B cell (primary cell): ENCODE measurements around the gene USP36. TPM values are rescaled to one million over a fixed set of nuclear protein-coding genes. Genes with fewer than 3 reads are reported as not detected.

ENCODE experiments used
- ATAC-seq: fragments of 200-7000 bp; cut with Tn5 transposase; one replicate; pipeline ENCODE4 v1.10.0; 2021; ENCODE audit warnings: low read depth, mild to moderate bottlenecking, moderate number of reproducible peaks, moderate library complexity
- CTCF ChIA-PET: fragments of 350-600 bp; sonication (Branson Sonifier 250); formaldehyde crosslinking; loops from one replicate; lab custom pipeline; 2021; ENCODE audit warnings: antibody characterized with exemption, inconsistent platforms; lab: Charles Lee
- POLR2A ChIA-PET: fragments of 350-600 bp; sonication (Branson Sonifier 250); formaldehyde crosslinking; loops from one replicate; lab custom pipeline; 2021; ENCODE audit warnings: antibody characterized with exemption; lab: Charles Lee
- DNase-seq: peaks from one replicate; pipeline ENCODE4 v3.0.0; 2013
- H2AFZ ChIP-seq: 2 replicates; pipeline ENCODE4 v1.6.1; 2012; ENCODE audit warnings: mild to moderate bottlenecking, low read depth, low read length; ENCODE audit not compliant: insufficient read depth, poor library complexity, severe bottlenecking
- H3K27ac ChIP-seq, 2 donors: 1 replicate in 1 of 2; 2 replicates in 1 of 2; pipeline ENCODE4 v1.5.1; 2012 to 2013; ENCODE audit warnings: low read length in 2 of 2, mild to moderate bottlenecking in 2 of 2, moderate library complexity in 1 of 2
- H3K27me3 ChIP-seq, 4 experiments: fragments of 200-600 bp in 1 of 4; sonication (generic) in 1 of 4; replicated peaks in 1 of 4; 1 replicate in 2 of 4; 2 replicates in 2 of 4; pipeline versions ENCODE4 v1.6.1 to v1.7.0; 2013 to 2016; ENCODE audit warnings: low read length in 3 of 4, mild to moderate bottlenecking in 2 of 4, mixed read lengths in 1 of 4, moderate library complexity in 1 of 4; ENCODE audit not compliant: insufficient read depth in 4 of 4, control insufficient read depth in 3 of 4; ENCODE audit errors: control extremely low read depth in 1 of 4
- H3K36me3 ChIP-seq, 2 experiments: replicated peaks in 1 of 2; 1 replicate in 1 of 2; 2 replicates in 1 of 2; pipeline versions ENCODE4 v1.6.1 to v1.7.1; 2013; ENCODE audit warnings: low read length in 1 of 2; ENCODE audit not compliant: insufficient read depth in 2 of 2, control insufficient read depth in 1 of 2; ENCODE audit errors: control extremely low read depth in 1 of 2, extremely low read depth in 1 of 2
- H3K4me1 ChIP-seq, 2 donors: fragments of 200-600 bp in 1 of 2; sonication (generic) in 1 of 2; 1 replicate in 1 of 2; 2 replicates in 1 of 2; pipeline versions ENCODE4 v1.5.1 to v1.6.1; 2013 to 2017; ENCODE audit warnings: low read length in 2 of 2; ENCODE audit not compliant: control insufficient read depth in 2 of 2, insufficient read depth in 2 of 2
- H3K4me2 ChIP-seq: replicated peaks from 2 replicates; pipeline ENCODE3; 2012; ENCODE audit warnings: mild to moderate bottlenecking, low read depth, low read length; ENCODE audit not compliant: poor library complexity, severe bottlenecking
- H3K4me3 ChIP-seq, 5 experiments: fragments of 200-600 bp in 1 of 5; sonication (generic) in 1 of 5; 1 replicate in 3 of 5; 2 replicates in 2 of 5; pipeline versions ENCODE4 v1.5.1 to v1.7.0; 2011 to 2016; ENCODE audit warnings: low read length in 4 of 5, mild to moderate bottlenecking in 4 of 5, low read depth in 2 of 5, control low read depth in 1 of 5, moderate library complexity in 1 of 5; ENCODE audit not compliant: insufficient read depth in 1 of 5; ENCODE audit errors: control extremely low read depth in 1 of 5, extremely low read depth in 1 of 5
- H3K79me2 ChIP-seq: fragments of 200-600 bp; sonication (generic); one replicate; pipeline ENCODE4 v1.6.0; 2016; ENCODE audit warnings: low read length; ENCODE audit not compliant: control insufficient read depth, insufficient read depth
- H3K9ac ChIP-seq: fragments of 200-600 bp; sonication (generic); 2 replicates; pipeline ENCODE4 v1.6.1; 2017; ENCODE audit warnings: mild to moderate bottlenecking, low read length, moderate library complexity
- H3K9me3 ChIP-seq, 3 donors: one replicate each; pipeline versions ENCODE4 v1.6.1 to v1.7.1; 2013; ENCODE audit warnings: low read length in 2 of 3; ENCODE audit not compliant: control insufficient read depth in 2 of 3, insufficient read depth in 1 of 3; ENCODE audit errors: control extremely low read depth in 1 of 3
- H4K20me1 ChIP-seq: 2 replicates; pipeline ENCODE4 v1.6.0; 2012; ENCODE audit warnings: mild to moderate bottlenecking, low read length; ENCODE audit not compliant: insufficient read depth, control insufficient read depth, poor library complexity, severe bottlenecking
- H3K27ac Mint-ChIP-seq: one replicate; pipeline ENCODE4 v1.8.0; 2021; ENCODE audit warnings: mixed read lengths
- H3K27me3 Mint-ChIP-seq: one replicate; pipeline ENCODE4 v1.8.0; 2021; ENCODE audit warnings: mixed read lengths
- H3K4me1 Mint-ChIP-seq: one replicate; pipeline ENCODE4 v1.8.0; 2021; ENCODE audit warnings: mixed read lengths
- H3K4me3 Mint-ChIP-seq: one replicate; pipeline ENCODE4 v1.8.0; 2021; ENCODE audit warnings: mixed read lengths
- H3K9me3 Mint-ChIP-seq: one replicate; pipeline ENCODE4 v1.8.0; 2022; ENCODE audit warnings: mixed read lengths; ENCODE audit not compliant: insufficient read depth
- EZH2 ChIP-seq: IDR thresholded peaks from 2 replicates; pipeline ENCODE4 v1.6.1; 2012; ENCODE audit warnings: borderline replicate concordance, low read depth, mild to moderate bottlenecking, moderate library complexity, low read length; ENCODE audit not compliant: insufficient read depth, poor library complexity, severe bottlenecking
- WGBS: methylation state at CpG from one replicate; pipeline ENCODE4 v1.1.5; 2013; ENCODE audit warnings: missing lambda C conversion rate; ENCODE audit not compliant: insufficient coverage; 5-methylcytosine and 5-hydroxymethylcytosine counted together
- intact Hi-C: fragments of 100-400 bp; cut with micrococcal nuclease; formaldehyde crosslinking; loops from one replicate; pipeline ENCODE4 v1.10.0; 2022
- polyA plus RNA-seq: library from polyadenylated mRNA; depleted of rRNA; stranded (reverse); fragments of >200 nt; gene quantifications from 2 replicates; pipeline ENCODE4 v1.2.3, GENCODE V29; 2012
- total RNA-seq, 2 donors: library from RNA; stranded (reverse); fragments of 120-200 nt in 1 of 2; gene quantifications; 1 replicate in 1 of 2; 2 replicates in 1 of 2; pipeline versions ENCODE4 v1.2.3 to v1.2.4, GENCODE V29; 2013 to 2022
- TF ChIP-seq, protein P1 (sequence below): fragments of 200-600 bp; IDR thresholded peaks from one replicate; pipeline ENCODE4 v1.8.0; 2022; ENCODE audit warnings: antibody characterized with exemption, mild to moderate bottlenecking

Gene USP36
- total and polyA plus RNA-seq, 2 donors (not counting 1 experiment from before 2014, with no cell fraction given): 52.2 to 137 TPM

DNA sequence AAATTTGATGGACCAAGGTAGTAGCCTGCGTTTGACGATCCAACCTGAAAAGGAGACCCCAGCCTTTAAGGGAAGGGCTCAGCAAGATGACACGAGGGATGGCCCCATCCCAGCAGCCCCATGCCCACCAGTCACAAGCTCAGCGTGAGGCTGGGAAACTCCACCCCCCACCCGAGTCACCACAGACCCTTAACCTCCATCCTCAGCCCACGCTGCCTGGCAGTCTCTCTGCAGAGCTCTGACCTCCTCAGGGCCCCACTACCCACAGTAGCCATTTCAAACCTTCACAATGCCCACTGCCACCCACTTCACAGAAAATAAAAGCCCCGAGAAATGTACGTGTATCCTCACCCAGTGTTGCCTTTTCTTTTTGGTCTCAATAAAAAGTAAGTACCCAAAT, 18.7 kb downstream of the USP36 start:
- POLR2A ChIA-PET: no interaction called here
- Histone ChIP-seq H3K79me2 (peaks cover 32% of the 10 kb centered on the region), H2AFZ (no peak overlapping the region), H3K36me3 (peaks cover 7 to 87% of the 10 kb centered on the region in 2 experiments), H3K27me3 (no peaks in the 10 kb centered on the region), H3K4me1 (peaks cover 8 to 11% of the 10 kb centered on the region in 2 donors), H4K20me1 (peaks cover 30% of the 10 kb centered on the region), H3K27ac (no peak overlapping the region), H3K9ac (no peak overlapping the region), H3K9me3 (no peaks in the 10 kb centered on the region), H3K4me2 (no peak overlapping the region), H3K4me3 (no peak overlapping the region)
- WGBS: 96% methylated on average over 8 of the region's 8 CpGs
- CTCF ChIA-PET: no interaction called here
- no peak overlapping the region for H3K27ac Mint-ChIP-seq
- ATAC-seq: no peak
- H3K9me3 Mint-ChIP-seq: no peaks in the 10 kb centered on the region
- H3K4me3 Mint-ChIP-seq: no peak overlapping the region
- TF ChIP-seq EZH2: no peak
- TF ChIP-seq, protein P1, sequence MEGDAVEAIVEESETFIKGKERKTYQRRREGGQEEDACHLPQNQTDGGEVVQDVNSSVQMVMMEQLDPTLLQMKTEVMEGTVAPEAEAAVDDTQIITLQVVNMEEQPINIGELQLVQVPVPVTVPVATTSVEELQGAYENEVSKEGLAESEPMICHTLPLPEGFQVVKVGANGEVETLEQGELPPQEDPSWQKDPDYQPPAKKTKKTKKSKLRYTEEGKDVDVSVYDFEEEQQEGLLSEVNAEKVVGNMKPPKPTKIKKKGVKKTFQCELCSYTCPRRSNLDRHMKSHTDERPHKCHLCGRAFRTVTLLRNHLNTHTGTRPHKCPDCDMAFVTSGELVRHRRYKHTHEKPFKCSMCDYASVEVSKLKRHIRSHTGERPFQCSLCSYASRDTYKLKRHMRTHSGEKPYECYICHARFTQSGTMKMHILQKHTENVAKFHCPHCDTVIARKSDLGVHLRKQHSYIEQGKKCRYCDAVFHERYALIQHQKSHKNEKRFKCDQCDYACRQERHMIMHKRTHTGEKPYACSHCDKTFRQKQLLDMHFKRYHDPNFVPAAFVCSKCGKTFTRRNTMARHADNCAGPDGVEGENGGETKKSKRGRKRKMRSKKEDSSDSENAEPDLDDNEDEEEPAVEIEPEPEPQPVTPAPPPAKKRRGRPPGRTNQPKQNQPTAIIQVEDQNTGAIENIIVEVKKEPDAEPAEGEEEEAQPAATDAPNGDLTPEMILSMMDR: no peak
- no peak for DNase-seq
- H3K4me1 Mint-ChIP-seq: peaks cover 14% of the 10 kb centered on the region
- intact Hi-C loops: no loop called here
- H3K27me3 Mint-ChIP-seq: no peaks in the 10 kb centered on the region

DNA sequence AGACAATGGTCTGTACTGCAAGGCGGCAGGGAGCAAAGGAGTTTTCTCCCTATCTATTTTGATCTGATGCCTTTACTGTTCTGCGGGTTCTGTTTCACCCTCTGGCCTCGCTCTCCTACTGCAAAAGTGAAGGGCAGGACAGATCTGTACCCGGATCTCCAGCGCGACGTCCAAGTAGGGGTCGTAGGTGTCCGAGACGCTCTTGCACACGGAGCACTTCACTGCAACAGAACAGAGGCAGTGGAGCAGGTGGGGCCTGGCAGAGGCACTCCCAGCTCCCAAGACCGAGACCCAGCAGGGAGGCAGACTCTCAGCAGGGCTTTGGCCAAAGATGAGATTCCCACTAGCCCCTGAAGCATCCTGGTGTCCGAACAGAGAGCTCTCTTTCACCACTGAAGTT, 19.8 kb downstream of the USP36 start:
- no peak for TF ChIP-seq EZH2
- TF ChIP-seq, protein P1: no peak
- 95% methylated on average over 13 of the region's 13 CpGs for WGBS
- Mint-ChIP-seq H3K9me3 (no peaks in the 10 kb centered on the region), H3K27ac (no peak overlapping the region), H3K27me3 (no peaks in the 10 kb centered on the region), H3K4me1 (peaks cover 14% of the 10 kb centered on the region), H3K4me3 (no peak overlapping the region)
- Histone ChIP-seq H3K27me3 (no peaks in the 10 kb centered on the region), H3K27ac (no peak overlapping the region), H3K36me3 (peaks cover 7 to 84% of the 10 kb centered on the region in 2 experiments), H3K4me3 (no peak overlapping the region), H2AFZ (no peak overlapping the region), H3K9me3 (no peaks in the 10 kb centered on the region), H3K4me1 (peaks cover 8 to 11% of the 10 kb centered on the region in 2 donors), H3K4me2 (no peak overlapping the region), H3K79me2 (peaks cover 27% of the 10 kb centered on the region), H4K20me1 (peaks cover 26% of the 10 kb centered on the region), H3K9ac (no peak overlapping the region)
- DNase-seq (no peak), ATAC-seq (no peak)
- ChIA-PET POLR2A (no interaction called here), CTCF (interaction anchor here (1.0 kb wide), 1 partner anchor 45 kb away, joined by 3 read pairs; no protein-coding TSS in a partner anchor)
- intact Hi-C loops: no loop called here
